ENCODE results near the gene CREB3L2. TPM values are rescaled to one million over a fixed set of nuclear protein-coding genes. Genes with fewer than 3 reads are reported as not detected.

The CREB3L2 gene
- total RNA-seq, 1 experiment from 2014 or later = 49.8 TPM

- no peak for TF ChIP-seq TCF7L2 (IDR thresholded peaks at IDR 0.05; ENCODE audit: borderline replicate concordance, extremely low read depth, insufficient read depth, insufficient read length)
- no peak for TF ChIP-seq CEBPB (IDR thresholded peaks at IDR 0.05; ENCODE audit: low read depth)
- TF ChIP-seq SIN3A (IDR thresholded peaks at IDR 0.05; ENCODE audit: low read depth) = no peak
- no peak for TF ChIP-seq ZFX (IDR thresholded peaks at IDR 0.05)
- TF ChIP-seq CBX3 (IDR thresholded peaks at IDR 0.05; ENCODE audit: low read depth) = no peak
- TF ChIP-seq RAD21 (IDR thresholded peaks at IDR 0.05; ENCODE audit: low read depth) = no peak
- TF ChIP-seq, protein P1, sequence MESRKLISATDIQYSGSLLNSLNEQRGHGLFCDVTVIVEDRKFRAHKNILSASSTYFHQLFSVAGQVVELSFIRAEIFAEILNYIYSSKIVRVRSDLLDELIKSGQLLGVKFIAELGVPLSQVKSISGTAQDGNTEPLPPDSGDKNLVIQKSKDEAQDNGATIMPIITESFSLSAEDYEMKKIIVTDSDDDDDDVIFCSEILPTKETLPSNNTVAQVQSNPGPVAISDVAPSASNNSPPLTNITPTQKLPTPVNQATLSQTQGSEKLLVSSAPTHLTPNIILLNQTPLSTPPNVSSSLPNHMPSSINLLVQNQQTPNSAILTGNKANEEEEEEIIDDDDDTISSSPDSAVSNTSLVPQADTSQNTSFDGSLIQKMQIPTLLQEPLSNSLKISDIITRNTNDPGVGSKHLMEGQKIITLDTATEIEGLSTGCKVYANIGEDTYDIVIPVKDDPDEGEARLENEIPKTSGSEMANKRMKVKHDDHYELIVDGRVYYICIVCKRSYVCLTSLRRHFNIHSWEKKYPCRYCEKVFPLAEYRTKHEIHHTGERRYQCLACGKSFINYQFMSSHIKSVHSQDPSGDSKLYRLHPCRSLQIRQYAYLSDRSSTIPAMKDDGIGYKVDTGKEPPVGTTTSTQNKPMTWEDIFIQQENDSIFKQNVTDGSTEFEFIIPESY (IDR thresholded peaks at IDR 0.05; ENCODE audit: extremely low read depth, insufficient replicate concordance, low read length) = no peak
- no peak for TF ChIP-seq EZH2 (IDR thresholded peaks at IDR 0.05)
- no peak for TF ChIP-seq POLR2A (IDR thresholded peaks at IDR 0.05; ENCODE audit: borderline replicate concordance, extremely low read depth, insufficient read depth, insufficient read length)
- TF ChIP-seq SRF (IDR thresholded peaks at IDR 0.05; ENCODE audit: low read depth) = no peak
- TF ChIP-seq CTCF (IDR thresholded peaks at IDR 0.05 in 2 of 3, conservative IDR thresholded peaks at IDR 0.05 in 1 of 3; ENCODE audit: borderline replicate concordance in 1 of 3, insufficient read depth in 1 of 3, low read depth in 2 of 3, low read length in 2 of 3) = no peak
- no peak for TF ChIP-seq ATF3 (IDR thresholded peaks at IDR 0.05)
- TF ChIP-seq JUND (IDR thresholded peaks at IDR 0.05) = no peak
- TF ChIP-seq ELF1 (IDR thresholded peaks at IDR 0.05; ENCODE audit: borderline replicate concordance, low read depth) = no peak
- TF ChIP-seq EGR1 (IDR thresholded peaks at IDR 0.05; ENCODE audit: low read depth) = no peak
- no peaks in the 10 kb centered on the region for H3K4me1 ChIP-seq (ENCODE audit: control insufficient read depth in 1 of 2, insufficient read depth in 2 of 2, low read length in 2 of 2)
- no peaks in the 10 kb centered on the region for H3K9me2 ChIP-seq (ENCODE audit: insufficient read depth)
- H3K4me3 ChIP-seq (replicated peaks in 1 of 2; ENCODE audit: low read depth in 1 of 2, low read length in 2 of 2) = no peak overlapping the region
- no peak overlapping the region for H3K27ac ChIP-seq (ENCODE audit: low read depth, low read length)
- ChIA-PET CTCF (no interaction called here), RAD21 (ENCODE audit: low non-redundant PET in 1 of 2, low total read pairs in 2 of 2, uncharacterized antibody in 2 of 2, unreplicated experiment in 2 of 2) (no interaction called here), POLR2A (no interaction called here)
- H3K9ac ChIP-seq (ENCODE audit: low read length) = no peak overlapping the region
- H3K9me3 ChIP-seq (ENCODE audit: control insufficient read depth in 1 of 2, insufficient read depth in 1 of 2, low read depth in 1 of 2, low read length in 2 of 2) = no peaks in the 10 kb centered on the region
- no peak overlapping the region for H2AFZ ChIP-seq (ENCODE audit: low read depth, low read length, poor library complexity, severe bottlenecking)
- no peak overlapping the region for H3K4me2 ChIP-seq (ENCODE audit: low read length)
- no peaks in the 10 kb centered on the region for H3K79me2 ChIP-seq (ENCODE audit: insufficient read depth, low read length)
- no TSS peak for BruUV-seq (replicated peaks)
- intact Hi-C loops (cut with micrococcal nuclease) = loop anchor here (10.0 kb wide), 1 partner anchor 256 kb away; no protein-coding TSS in a partner anchor
- H4K20me1 ChIP-seq (ENCODE audit: insufficient read depth) = no peaks in the 10 kb centered on the region
- H3K36me3 ChIP-seq (ENCODE audit: control insufficient read depth in 1 of 2, insufficient read depth in 2 of 2, low read length in 2 of 2) = peaks cover 0 to 3% of the 10 kb centered on the region in 2 experiments; a peak in 2 of 4 replicates
- DNase-seq (ENCODE audit: low read depth, low spot score) (no peak), ATAC-seq (no peak)
- no peaks in the 10 kb centered on the region for H3K27me3 ChIP-seq (ENCODE audit: insufficient read depth, low read length)
Measured at GRCh38 chr7:137909042-137909441, 92.8 kb downstream of the CREB3L2 start.

Measured in HCT116 (cell line).